Endothelial cell of umbilical vein (primary cell): ENCODE measurements around the gene COL23A1. TPM values are rescaled to one million over a fixed set of nuclear protein-coding genes. Genes with fewer than 3 reads are reported as not detected.

Source experiments
- BruUV-seq: library from RNA; stranded (reverse); fragments of 400-500 nt; replicated peaks from 2 replicates; lab custom pipeline; 2021; lab: Mats Ljungman, UMichigan
- CTCF ChIA-PET: fragments of 300-600, 350-600 bp; sonication (Branson Sonifier 250); formaldehyde crosslinking; loops from one replicate; lab custom pipeline; 2021; ENCODE audit warnings: antibody characterized with exemption, inconsistent platforms; lab: Charles Lee
- POLR2A ChIA-PET: fragments of 300-600, 350-600 bp; sonication (Branson Sonifier 250); formaldehyde crosslinking; loops from one replicate; lab custom pipeline; 2021; ENCODE audit warnings: antibody characterized with exemption, inconsistent platforms; lab: Charles Lee
- DNase-seq: peaks from one replicate; pipeline ENCODE4 v3.0.0-alpha.2; 2011; ENCODE audit warnings: low read depth, low spot score
- FAIRE-seq: peaks from 2 replicates; lab custom pipeline; 2011; peaks lifted over from hg19 to GRCh38; lab: Jason Lieb, UNC
- H2AFZ ChIP-seq: 2 replicates; pipeline ENCODE4 v1.6.0; 2012; ENCODE audit warnings: low read depth, low read length, control low read depth, inconsistent platforms
- H3K27ac ChIP-seq: 2 replicates; pipeline ENCODE4 v1.5.1; 2011; ENCODE audit warnings: low read depth, mild to moderate bottlenecking, control low read depth, low read length, moderate library complexity; ENCODE audit not compliant: insufficient read depth
- H3K27me3 ChIP-seq, 2 experiments: 2 replicates each; pipeline versions ENCODE4 v1.6.0 to v1.6.1; 2011; ENCODE audit warnings: low read length in 2 of 2, mixed read lengths in 1 of 2; ENCODE audit not compliant: control insufficient read depth in 2 of 2, insufficient read depth in 2 of 2
- H3K36me3 ChIP-seq, 2 experiments: 2 replicates in 1 of 2; 3 replicates in 1 of 2; pipeline ENCODE4 v1.5.1; 2011; ENCODE audit warnings: low read length in 2 of 2, mild to moderate bottlenecking in 1 of 2, moderate library complexity in 1 of 2; ENCODE audit not compliant: control insufficient read depth in 2 of 2, insufficient read depth in 2 of 2; ENCODE audit errors: extremely low read depth in 1 of 2
- H3K4me1 ChIP-seq: 3 replicates; pipeline ENCODE4 v1.5.1; 2011; ENCODE audit warnings: mild to moderate bottlenecking, low read length; ENCODE audit not compliant: control insufficient read depth, insufficient read depth; ENCODE audit errors: extremely low read depth
- H3K4me2 ChIP-seq: 2 replicates; pipeline ENCODE4 v1.6.1; 2011; ENCODE audit warnings: low read length, control low read depth, mixed read lengths; ENCODE audit not compliant: insufficient read depth
- H3K4me3 ChIP-seq, 3 experiments: fragments of 200-600 bp in 1 of 3; sonication (generic), shearing (Covaris generic) in 1 of 3; replicated peaks in 1 of 3; 2 replicates each; pipeline ENCODE4 v1.5.1; 2011 to 2016; ENCODE audit warnings: control low read depth in 3 of 3, low read length in 3 of 3, mild to moderate bottlenecking in 2 of 3, inconsistent platforms in 1 of 3, low read depth in 1 of 3, moderate library complexity in 1 of 3; ENCODE audit not compliant: insufficient read depth in 1 of 3
- H3K79me2 ChIP-seq: 2 replicates; pipeline ENCODE4 v1.6.0; 2012; ENCODE audit warnings: low read length, inconsistent platforms; ENCODE audit not compliant: control insufficient read depth, insufficient read depth
- H3K9ac ChIP-seq: replicated peaks from 2 replicates; pipeline ENCODE3; 2011; ENCODE audit warnings: low read length, control low read depth; ENCODE audit not compliant: insufficient read depth; ENCODE audit errors: extremely low read depth
- H3K9me1 ChIP-seq: replicated peaks from 3 replicates; pipeline ENCODE4 v1.6.0; 2011; ENCODE audit warnings: mild to moderate bottlenecking, low read length; ENCODE audit not compliant: control insufficient read depth, insufficient read depth; ENCODE audit errors: extremely low read depth
- H3K9me3 ChIP-seq: replicated peaks from 2 replicates; pipeline ENCODE4 v1.5.1; 2012; ENCODE audit warnings: low read length, inconsistent platforms; ENCODE audit not compliant: control insufficient read depth, insufficient read depth
- H4K20me1 ChIP-seq: replicated peaks from 2 replicates; pipeline ENCODE3; 2011; ENCODE audit warnings: mild to moderate bottlenecking, low read length; ENCODE audit not compliant: control insufficient read depth, insufficient read depth; ENCODE audit errors: extremely low read depth
- EZH2 ChIP-seq: IDR thresholded peaks from 2 replicates; pipeline ENCODE4 v1.6.1; 2012; ENCODE audit warnings: borderline replicate concordance, low read depth, mild to moderate bottlenecking, moderate library complexity, low read length, inconsistent platforms; ENCODE audit not compliant: severe bottlenecking
- FOS ChIP-seq: IDR thresholded peaks from 2 replicates; pipeline ENCODE4 v1.6.1; 2011; ENCODE audit warnings: mild to moderate bottlenecking, low read length, moderate library complexity, borderline replicate concordance; ENCODE audit not compliant: insufficient read depth
- GATA2 ChIP-seq: IDR thresholded peaks from 2 replicates; pipeline ENCODE4 v1.7.0; 2011; ENCODE audit warnings: low read depth, mild to moderate bottlenecking, moderate library complexity, mixed read lengths, low read length; ENCODE audit not compliant: insufficient read length, insufficient read depth
- JUN ChIP-seq: IDR thresholded peaks from 2 replicates; pipeline ENCODE4 v1.6.1; 2011; ENCODE audit warnings: borderline replicate concordance, low read depth; ENCODE audit not compliant: insufficient read length, insufficient read depth
- MYC ChIP-seq: IDR thresholded peaks from one replicate; pipeline ENCODE4 v1.6.1; 2011; ENCODE audit warnings: mild to moderate bottlenecking, low read depth, low read length
- POLR2A ChIP-seq: IDR thresholded peaks from 2 replicates; pipeline ENCODE4 v1.6.1; 2012; ENCODE audit warnings: low read depth, mild to moderate bottlenecking, control low read depth, low read length
- POLR2AphosphoS5 ChIP-seq: IDR thresholded peaks from 2 replicates; pipeline ENCODE4 v1.6.1; 2012; ENCODE audit warnings: low read depth, mild to moderate bottlenecking, control low read depth, low read length, moderate library complexity; ENCODE audit not compliant: insufficient read depth
- dilution Hi-C: fragments of 300-500 bp; cut with MboI; formaldehyde crosslinking; loops from one replicate; pipeline ENCODE4 v1.15.0; 2019; ENCODE audit warnings: low sequenced_read_pairs; ENCODE audit not compliant: extremely low pct_ligation_motif_present
- intact Hi-C: fragments of 100-400 bp; cut with micrococcal nuclease; formaldehyde crosslinking; loops from one replicate; pipeline ENCODE4 v1.10.0; 2022
- polyA plus RNA-seq, 4 experiments: library from polyadenylated mRNA; depleted of rRNA in 3 of 4; stranded (reverse) in 3 of 4; unstranded in 1 of 4; fragments of >200 nt; gene quantifications; 2 replicates each; pipeline versions ENCODE4 v1.2.1 to v1.2.3, GENCODE V29; 2011 to 2012; ENCODE audit warnings: missing spikeins in 1 of 4
- total RNA-seq: library from RNA; stranded (reverse); gene quantifications from 2 replicates; pipeline ENCODE4 v1.2.3, GENCODE V29; 2021
- TF ChIP-seq, protein P1 (sequence below): IDR thresholded peaks from 2 replicates; pipeline ENCODE4 v1.6.1; 2011; ENCODE audit not compliant: insufficient read depth, insufficient read length
- TF ChIP-seq, protein P2 (sequence below), 2 donors: IDR thresholded peaks; 1 replicate in 1 of 2; 2 replicates in 1 of 2; pipeline ENCODE4 v1.5.1; 2011; ENCODE audit warnings: low read length in 2 of 2, mild to moderate bottlenecking in 2 of 2, moderate library complexity in 2 of 2, control low read depth in 1 of 2, inconsistent platforms in 1 of 2, low read depth in 1 of 2; ENCODE audit not compliant: insufficient read depth in 1 of 2; ENCODE audit errors: extremely low read depth in 1 of 2

COL23A1 gene
- total and polyA plus RNA-seq, 2 donors (not counting 3 experiments of a cell fraction or from before 2014, with no cell fraction given): not detected

DNA sequence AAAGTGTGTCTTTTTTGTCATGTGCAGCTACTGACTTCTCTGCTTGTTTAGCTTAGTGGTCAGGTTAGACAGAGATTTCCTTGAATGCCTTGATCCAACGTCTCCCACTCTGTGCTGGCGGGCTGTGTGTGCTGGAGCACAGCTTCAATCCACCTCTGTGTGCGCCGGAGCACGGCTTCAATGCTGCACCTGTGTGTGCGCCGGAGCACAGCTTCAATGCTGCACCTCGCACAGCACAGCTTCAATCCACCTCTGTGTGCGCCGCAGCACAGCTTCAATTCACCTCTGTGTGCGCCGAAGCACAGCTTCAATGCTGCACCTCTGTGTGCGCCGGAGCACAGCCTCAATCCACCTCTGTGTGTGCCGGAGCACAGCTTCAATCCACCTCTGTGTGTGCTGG is 288.6 kb downstream of the COL23A1 start:
- Histone ChIP-seq H3K9me1 (no peaks in the 10 kb centered on the region), H3K9me3 (no peaks in the 10 kb centered on the region), H3K4me2 (no peak overlapping the region), H3K36me3 (no peaks in the 10 kb centered on the region), H2AFZ (no peak overlapping the region), H3K27me3 (no peaks in the 10 kb centered on the region), H3K27ac (no peak overlapping the region), H3K9ac (no peak overlapping the region), H3K4me3 (no peak overlapping the region), H3K79me2 (no peaks in the 10 kb centered on the region), H4K20me1 (no peaks in the 10 kb centered on the region), H3K4me1 (no peaks in the 10 kb centered on the region)
- CTCF ChIA-PET: no interaction called here
- no peak for FAIRE-seq
- no TSS peak for BruUV-seq
- POLR2A ChIA-PET: no interaction called here
- dilution Hi-C loops (no loop called here), intact Hi-C loops (no loop called here)
- TF ChIP-seq EZH2: no peak
- TF ChIP-seq FOS: no peak
- TF ChIP-seq POLR2A: no peak
- no peak for TF ChIP-seq JUN
- TF ChIP-seq MYC: no peak
- TF ChIP-seq, protein P1, sequence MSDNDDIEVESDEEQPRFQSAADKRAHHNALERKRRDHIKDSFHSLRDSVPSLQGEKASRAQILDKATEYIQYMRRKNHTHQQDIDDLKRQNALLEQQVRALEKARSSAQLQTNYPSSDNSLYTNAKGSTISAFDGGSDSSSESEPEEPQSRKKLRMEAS: no peak
- no peak for TF ChIP-seq GATA2
- TF ChIP-seq, protein P2, sequence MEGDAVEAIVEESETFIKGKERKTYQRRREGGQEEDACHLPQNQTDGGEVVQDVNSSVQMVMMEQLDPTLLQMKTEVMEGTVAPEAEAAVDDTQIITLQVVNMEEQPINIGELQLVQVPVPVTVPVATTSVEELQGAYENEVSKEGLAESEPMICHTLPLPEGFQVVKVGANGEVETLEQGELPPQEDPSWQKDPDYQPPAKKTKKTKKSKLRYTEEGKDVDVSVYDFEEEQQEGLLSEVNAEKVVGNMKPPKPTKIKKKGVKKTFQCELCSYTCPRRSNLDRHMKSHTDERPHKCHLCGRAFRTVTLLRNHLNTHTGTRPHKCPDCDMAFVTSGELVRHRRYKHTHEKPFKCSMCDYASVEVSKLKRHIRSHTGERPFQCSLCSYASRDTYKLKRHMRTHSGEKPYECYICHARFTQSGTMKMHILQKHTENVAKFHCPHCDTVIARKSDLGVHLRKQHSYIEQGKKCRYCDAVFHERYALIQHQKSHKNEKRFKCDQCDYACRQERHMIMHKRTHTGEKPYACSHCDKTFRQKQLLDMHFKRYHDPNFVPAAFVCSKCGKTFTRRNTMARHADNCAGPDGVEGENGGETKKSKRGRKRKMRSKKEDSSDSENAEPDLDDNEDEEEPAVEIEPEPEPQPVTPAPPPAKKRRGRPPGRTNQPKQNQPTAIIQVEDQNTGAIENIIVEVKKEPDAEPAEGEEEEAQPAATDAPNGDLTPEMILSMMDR (IDR thresholded peaks at IDR 0.05; ENCODE audit: extremely low read depth in 1 of 2, insufficient read depth in 1 of 2, low read depth in 1 of 2, low read length in 2 of 2): no peak
- TF ChIP-seq POLR2AphosphoS5: no peak
- DNase-seq: no peak
